Measurements from ENCODE around the gene SELENOM. TPM values are rescaled to one million over a fixed set of nuclear protein-coding genes. Genes with fewer than 3 reads are reported as not detected.
"Not testable (repeated sequence)": the region's sequence is repeated elsewhere in the genome, so short reads cannot be mapped to it uniquely, and the experiment has no call there.

SELENOM gene
- total RNA-seq, 4 donors from 2014 or later, result 31.4 to 89.1 (median 43.7) TPM

GRCh38 chr22:31119026-31119717 lies 11.8 kb upstream of the SELENOM start:
- no peaks in the 10 kb centered on the region for H3K36me3 ChIP-seq
- no peaks in the 10 kb centered on the region for H3K9me3 ChIP-seq
- H3K27ac ChIP-seq, result peak overlapping the region in 2 of 4 donors; percentile 41 to 84
- no peaks in the 10 kb centered on the region for H3K27me3 ChIP-seq
- no peak for DNase-seq
- TF ChIP-seq POLR2A (IDR thresholded peaks at IDR 0.05), result no peak
- TF ChIP-seq CTCF (IDR thresholded peaks at IDR 0.05), result no peak
- H3K4me1 ChIP-seq, result peaks cover 0 to 14% (median 7%) of the 10 kb centered on the region in 4 donors
- H3K4me3 ChIP-seq, result no peak overlapping the region

DNA sequence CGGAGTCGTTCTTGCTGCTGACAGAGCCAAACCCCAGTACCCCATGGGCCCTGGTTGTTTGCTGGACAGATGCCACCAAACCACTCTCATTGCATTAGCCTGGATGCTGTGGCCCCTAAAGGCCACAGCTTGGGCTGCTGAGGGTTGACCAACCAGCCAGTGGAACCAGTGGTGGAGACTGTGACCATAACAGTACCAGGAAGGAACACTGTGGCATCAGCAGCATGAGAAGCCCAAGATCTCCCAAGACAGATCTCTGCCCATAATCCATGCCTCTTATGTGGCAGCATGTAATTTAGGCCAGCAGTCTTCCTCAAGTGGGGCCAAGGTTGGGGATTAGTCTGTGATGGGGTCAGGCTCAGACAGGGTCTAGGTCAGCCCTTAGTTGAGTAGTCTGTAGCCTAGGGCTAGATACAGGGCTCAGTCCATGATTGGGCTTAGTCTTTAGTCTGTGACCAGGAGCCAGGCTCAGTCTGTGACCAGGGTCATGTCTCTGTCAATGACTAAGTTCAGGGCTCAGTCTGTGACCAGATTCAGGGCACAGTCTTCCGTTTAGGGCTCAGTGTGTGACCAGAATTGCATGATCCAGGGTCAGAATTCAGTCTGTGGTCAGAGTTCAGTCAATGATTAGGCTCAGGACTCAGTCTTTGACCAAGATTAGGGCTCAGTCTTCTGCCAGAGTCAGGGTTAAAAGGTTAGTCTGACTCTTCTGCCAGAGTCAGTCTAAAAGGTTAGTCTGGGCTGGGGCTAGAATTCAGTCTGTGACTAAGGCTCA lies 10.9 kb upstream of the SELENOM start:
- no peaks in the 10 kb centered on the region for H3K9me3 ChIP-seq
- DNase-seq, result peak in 1 of 3 donors; percentile 63

DNA sequence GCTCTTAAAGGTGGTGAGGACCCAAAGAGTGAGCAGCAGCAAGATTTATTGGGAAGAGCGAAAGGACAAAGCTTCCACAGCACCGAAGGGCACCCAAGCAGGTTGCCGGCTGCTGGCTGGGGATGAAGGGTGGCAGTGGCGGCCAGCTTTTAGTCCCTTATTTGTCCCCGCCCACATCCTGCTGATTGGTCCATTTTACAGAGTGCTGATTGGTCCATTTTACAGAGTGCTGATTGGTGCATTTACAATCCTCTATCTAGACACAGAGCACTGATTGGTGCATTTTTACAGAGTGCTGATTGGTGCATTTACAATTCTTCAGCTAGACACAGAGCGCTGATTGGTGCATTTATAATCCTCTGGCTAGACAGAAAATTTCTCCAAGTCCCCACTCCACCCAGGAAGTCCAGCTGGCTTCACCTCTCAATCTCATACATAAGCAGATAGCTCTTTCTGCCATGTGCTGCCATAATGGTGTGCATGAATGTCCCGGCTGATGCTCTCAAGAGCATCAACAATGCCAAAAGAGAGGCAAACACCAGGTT lies 5.3 kb upstream of the SELENOM start:
- not testable (repeated sequence) for DNase-seq

More for the DNA sequence above, 10.9 kb upstream of the SELENOM start:
- no peak for TF ChIP-seq POLR2A (IDR thresholded peaks at IDR 0.05)
- TF ChIP-seq CTCF (IDR thresholded peaks at IDR 0.05), result no peak
- no peak overlapping the region for H3K4me3 ChIP-seq
- no peaks in the 10 kb centered on the region for H3K36me3 ChIP-seq
- H3K4me1 ChIP-seq, result peaks cover 0 to 14% (median 7%) of the 10 kb centered on the region in 4 donors
- H3K27me3 ChIP-seq, result no peaks in the 10 kb centered on the region
- H3K27ac ChIP-seq, result peak overlapping the region in 2 of 4 donors; percentile 65 to 84

DNA sequence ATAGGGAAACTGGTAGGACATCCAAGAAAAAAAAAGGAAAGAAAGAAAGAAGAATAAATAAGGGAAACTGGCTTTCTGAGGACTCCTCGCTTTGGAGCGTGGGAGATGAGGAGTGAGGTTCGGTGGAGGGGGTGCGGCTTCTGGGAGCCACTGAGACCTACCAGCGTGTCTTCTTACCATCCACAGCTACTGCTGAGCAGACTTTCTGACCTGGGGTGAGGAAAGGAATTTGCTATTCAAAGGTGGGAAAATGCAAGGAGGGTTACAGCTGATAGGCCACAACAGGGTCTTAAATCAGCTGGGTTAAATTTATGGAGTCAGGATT lies 488 bp upstream of the SELENOM start:
- Histone ChIP-seq H3K9me3 (peaks cover 0 to 6% (median 0%) of the 10 kb centered on the region in 4 donors), H3K4me3 (peak overlapping the region; percentile 65 to 80 (median 70)), H3K36me3 (peaks cover 0 to 15% (median 0%) of the 10 kb centered on the region in 3 donors), H3K27ac (peak overlapping the region; percentile 43 to 87 (median 72)), H3K27me3 (no peaks in the 10 kb centered on the region), H3K4me1 (peaks cover 0 to 11% (median 0%) of the 10 kb centered on the region in 4 donors)
- no peak for DNase-seq
- TF ChIP-seq CTCF (IDR thresholded peaks at IDR 0.05) (peak in 1 of 6 experiments; percentile 0), POLR2A (IDR thresholded peaks at IDR 0.05) (no peak)

More for the DNA sequence above, 5.3 kb upstream of the SELENOM start:
- H3K27ac ChIP-seq, H3K4me1 ChIP-seq, H3K27me3 ChIP-seq, H3K9me3 ChIP-seq, H3K4me3 ChIP-seq, H3K36me3 ChIP-seq: not testable (repeated sequence)

DNA sequence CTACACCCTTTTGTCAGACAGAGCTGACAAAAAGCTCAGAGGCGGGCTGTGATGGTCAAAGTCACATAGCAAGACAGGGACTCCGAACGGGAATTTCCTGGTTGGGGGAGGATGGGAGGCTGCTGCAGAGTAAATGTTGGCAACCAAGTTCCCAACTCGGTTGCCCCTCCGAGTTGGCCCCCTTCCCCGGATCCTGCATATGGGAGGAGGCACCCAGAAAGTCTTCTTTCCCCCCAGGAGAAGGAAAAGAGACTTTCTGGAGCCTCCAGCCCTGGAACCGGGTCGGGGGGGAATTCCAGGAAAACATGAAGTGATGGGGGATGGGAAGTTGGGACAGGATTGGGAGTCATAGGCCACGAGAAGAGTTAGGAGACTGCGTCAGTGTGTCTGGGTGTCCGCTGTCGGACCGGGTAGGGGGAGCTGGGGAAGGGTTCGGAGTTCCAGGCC lies 614 bp downstream of the SELENOM start:
- DNase-seq, result peak in 1 of 3 donors; percentile 49
- Histone ChIP-seq H3K4me1 (peaks cover 0 to 13% (median 0%) of the 10 kb centered on the region in 4 donors), H3K9me3 (no peaks in the 10 kb centered on the region), H3K27me3 (no peaks in the 10 kb centered on the region), H3K4me3 (peak overlapping the region; percentile 65 to 80 (median 70)), H3K27ac (peak overlapping the region; percentile 87 to 92 (median 88)), H3K36me3 (peaks cover 0 to 15% (median 0%) of the 10 kb centered on the region in 3 donors)
- TF ChIP-seq POLR2A (IDR thresholded peaks at IDR 0.05), result no peak
- TF ChIP-seq CTCF (IDR thresholded peaks at IDR 0.05), result no peak
